ENCODE measurements around the gene ROBO2.

DNA sequence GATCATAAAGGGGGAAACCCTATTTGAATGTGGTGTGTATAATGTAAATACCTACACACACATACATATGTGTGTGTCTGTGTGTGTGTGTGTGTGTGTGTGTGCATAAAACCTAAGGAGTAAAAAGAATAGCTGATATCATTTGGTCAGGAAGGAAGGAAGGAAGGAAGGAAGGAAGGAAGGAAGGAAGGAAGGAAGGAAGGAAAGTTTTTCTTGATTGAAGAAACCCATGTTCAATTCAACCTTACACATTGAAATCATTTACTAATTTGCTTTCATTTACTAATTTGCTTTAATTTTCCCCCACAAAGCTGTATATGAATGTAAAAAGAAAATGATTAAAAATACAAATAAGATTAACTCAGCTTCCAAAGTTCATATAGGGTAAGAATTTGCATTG lies 386.6 kb downstream of the ROBO2 start:
- TF ChIP-seq ZNF274 (IDR thresholded peaks at IDR 0.05; ENCODE audit: low read length) (no peak), ZNF274 (tag by site-specific recombination; IDR thresholded peaks at IDR 0.05; ENCODE audit: borderline replicate concordance) (no peak), KLF16 (tag by site-specific recombination; IDR thresholded peaks at IDR 0.05) (no peak), ZBTB20 (tag by site-specific recombination; IDR thresholded peaks at IDR 0.05) (no peak), ZNF658 (tag by site-specific recombination; IDR thresholded peaks at IDR 0.05) (no peak), ZNF184 (tag by site-specific recombination; IDR thresholded peaks at IDR 0.05) (no peak), YY1 (tag by site-specific recombination; IDR thresholded peaks at IDR 0.05) (no peak), KLF10 (tag by site-specific recombination; IDR thresholded peaks at IDR 0.05) (no peak)
- TF ChIP-seq, protein P1, sequence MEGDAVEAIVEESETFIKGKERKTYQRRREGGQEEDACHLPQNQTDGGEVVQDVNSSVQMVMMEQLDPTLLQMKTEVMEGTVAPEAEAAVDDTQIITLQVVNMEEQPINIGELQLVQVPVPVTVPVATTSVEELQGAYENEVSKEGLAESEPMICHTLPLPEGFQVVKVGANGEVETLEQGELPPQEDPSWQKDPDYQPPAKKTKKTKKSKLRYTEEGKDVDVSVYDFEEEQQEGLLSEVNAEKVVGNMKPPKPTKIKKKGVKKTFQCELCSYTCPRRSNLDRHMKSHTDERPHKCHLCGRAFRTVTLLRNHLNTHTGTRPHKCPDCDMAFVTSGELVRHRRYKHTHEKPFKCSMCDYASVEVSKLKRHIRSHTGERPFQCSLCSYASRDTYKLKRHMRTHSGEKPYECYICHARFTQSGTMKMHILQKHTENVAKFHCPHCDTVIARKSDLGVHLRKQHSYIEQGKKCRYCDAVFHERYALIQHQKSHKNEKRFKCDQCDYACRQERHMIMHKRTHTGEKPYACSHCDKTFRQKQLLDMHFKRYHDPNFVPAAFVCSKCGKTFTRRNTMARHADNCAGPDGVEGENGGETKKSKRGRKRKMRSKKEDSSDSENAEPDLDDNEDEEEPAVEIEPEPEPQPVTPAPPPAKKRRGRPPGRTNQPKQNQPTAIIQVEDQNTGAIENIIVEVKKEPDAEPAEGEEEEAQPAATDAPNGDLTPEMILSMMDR (tag by site-specific recombination; IDR thresholded peaks at IDR 0.05) = no peak

Measured in HEK293 (cell line).